SK-N-SH treated with all-trans-retinoic acid at 6 μM for 48 hours (cell line): ENCODE data around the gene TBCD.

Source experiments
- ARNTL ChIP-seq: fragments of 450-650 bp; formaldehyde crosslinking; IDR thresholded peaks from 2 replicates; pipeline ENCODE4 v1.5.0; 2020; ENCODE audit warnings: low read depth, mild to moderate bottlenecking, moderate library complexity, borderline replicate concordance
- CSDC2 ChIP-seq: fragments of 250-450 bp; sonication (Bioruptor Pico); IDR thresholded peaks from 2 replicates; pipeline ENCODE4 v1.5.0; 2020; ENCODE audit warnings: mild to moderate bottlenecking, moderate library complexity
- ESRRG ChIP-seq: fragments of 250-450 bp; sonication (Bioruptor Pico); IDR thresholded peaks from 2 replicates; pipeline ENCODE4 v1.6.1; 2021; ENCODE audit warnings: mild to moderate bottlenecking
- PPARA ChIP-seq: fragments of 250-450 bp; sonication (Bioruptor Pico); IDR thresholded peaks from 2 replicates; pipeline ENCODE4 v1.5.0; 2020; ENCODE audit warnings: mild to moderate bottlenecking, borderline replicate concordance
- RARB ChIP-seq: fragments of 250-450 bp; sonication (Bioruptor Pico); IDR thresholded peaks from 2 replicates; pipeline ENCODE4 v1.8.0; 2021; ENCODE audit warnings: mild to moderate bottlenecking, moderate library complexity
- ZC3H10 ChIP-seq: fragments of 250-450 bp; sonication (Bioruptor Pico); IDR thresholded peaks from 2 replicates; pipeline ENCODE4 v1.5.1; 2021; ENCODE audit warnings: mild to moderate bottlenecking, moderate library complexity
- ZNF565 ChIP-seq: fragments of 450-650 bp; formaldehyde crosslinking; conservative IDR thresholded peaks from 2 replicates; pipeline ENCODE4 v1.5.0; 2020; ENCODE audit warnings: low read depth, mild to moderate bottlenecking, moderate library complexity
- TF ChIP-seq, protein P1 (sequence below): fragments of 250-450 bp; sonication (Bioruptor Pico); IDR thresholded peaks from 2 replicates; pipeline ENCODE4 v1.8.0; 2020; ENCODE audit warnings: mild to moderate bottlenecking, moderate library complexity, borderline replicate concordance

DNA sequence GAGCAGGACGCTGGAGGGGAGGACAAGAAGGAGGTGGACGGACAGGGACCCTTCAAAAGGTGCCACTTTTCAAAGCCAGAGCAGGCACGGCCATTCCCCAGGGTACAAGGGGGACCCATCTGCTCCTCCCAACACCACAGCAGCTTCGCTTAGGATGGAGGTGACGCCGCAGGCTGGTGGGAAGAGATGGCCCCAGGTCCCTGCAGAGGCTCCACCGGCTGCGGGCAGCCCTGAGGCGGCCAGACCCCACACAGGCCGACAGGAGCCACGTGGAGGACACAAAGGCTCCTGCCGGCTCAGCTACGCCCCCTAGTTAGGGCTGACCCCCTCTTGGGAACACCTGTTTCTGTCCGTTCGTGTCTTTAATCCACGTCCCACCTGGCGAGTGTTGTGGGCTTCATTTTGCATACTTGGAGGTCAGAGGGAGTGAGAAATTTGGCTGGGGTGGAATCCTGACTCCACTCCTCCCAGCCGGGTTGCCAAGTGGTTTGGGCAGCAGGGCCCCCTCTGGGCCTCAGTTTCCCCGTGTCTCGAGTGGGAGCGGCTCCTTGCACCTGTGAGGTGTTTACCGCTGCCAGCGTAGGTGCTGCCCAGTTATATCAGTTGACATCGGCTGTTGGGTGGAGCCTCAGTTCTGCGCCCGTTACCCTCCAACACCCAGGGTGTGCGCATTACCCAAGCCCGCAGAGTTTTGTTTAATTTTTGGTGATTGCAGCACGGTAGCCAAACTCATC is 41.2 kb upstream of the TBCD start:
- TF ChIP-seq CSDC2 (CRISPR knock-in tag) (no peak), ZC3H10 (CRISPR knock-in tag) (no peak), RARB (no peak), ESRRG (CRISPR knock-in tag) (no peak), ARNTL (CRISPR knock-in tag) (no peak), PPARA (CRISPR knock-in tag) (no peak), ZNF565 (no peak)
- TF ChIP-seq, protein P1, sequence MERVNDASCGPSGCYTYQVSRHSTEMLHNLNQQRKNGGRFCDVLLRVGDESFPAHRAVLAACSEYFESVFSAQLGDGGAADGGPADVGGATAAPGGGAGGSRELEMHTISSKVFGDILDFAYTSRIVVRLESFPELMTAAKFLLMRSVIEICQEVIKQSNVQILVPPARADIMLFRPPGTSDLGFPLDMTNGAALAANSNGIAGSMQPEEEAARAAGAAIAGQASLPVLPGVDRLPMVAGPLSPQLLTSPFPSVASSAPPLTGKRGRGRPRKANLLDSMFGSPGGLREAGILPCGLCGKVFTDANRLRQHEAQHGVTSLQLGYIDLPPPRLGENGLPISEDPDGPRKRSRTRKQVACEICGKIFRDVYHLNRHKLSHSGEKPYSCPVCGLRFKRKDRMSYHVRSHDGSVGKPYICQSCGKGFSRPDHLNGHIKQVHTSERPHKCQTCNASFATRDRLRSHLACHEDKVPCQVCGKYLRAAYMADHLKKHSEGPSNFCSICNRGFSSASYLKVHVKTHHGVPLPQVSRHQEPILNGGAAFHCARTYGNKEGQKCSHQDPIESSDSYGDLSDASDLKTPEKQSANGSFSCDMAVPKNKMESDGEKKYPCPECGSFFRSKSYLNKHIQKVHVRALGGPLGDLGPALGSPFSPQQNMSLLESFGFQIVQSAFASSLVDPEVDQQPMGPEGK (CRISPR knock-in tag): no peak
